Type B pancreatic cell (in vitro differentiated cells): ENCODE measurements around the gene ZDHHC11B. TPM values are rescaled to one million over a fixed set of nuclear protein-coding genes. Genes with fewer than 3 reads are reported as not detected.
"Not testable (repeated sequence)": the region's sequence is repeated elsewhere in the genome, so short reads cannot be mapped to it uniquely, and the experiment has no call there.

Source experiments
- DNase-seq: peaks from one replicate; pipeline ENCODE4 v3.0.0; 2021; ENCODE audit warnings: mixed read lengths; ENCODE audit not compliant: unreplicated experiment; ENCODE audit errors: extremely low spot score
- H3K27ac Mint-ChIP-seq: 2 replicates; pipeline ENCODE4 v1.8.0; 2021; ENCODE audit warnings: mild to moderate bottlenecking, mixed read lengths
- H3K27me3 Mint-ChIP-seq: 2 replicates; pipeline ENCODE4 v1.8.0; 2021; ENCODE audit warnings: mixed read lengths
- H3K36me3 Mint-ChIP-seq: 2 replicates; pipeline ENCODE4 v1.8.0; 2021; ENCODE audit warnings: mixed read lengths
- H3K4me1 Mint-ChIP-seq: one replicate; pipeline ENCODE4 v1.8.0; 2021; ENCODE audit warnings: mixed read lengths; ENCODE audit not compliant: unreplicated experiment
- H3K4me3 Mint-ChIP-seq: 2 replicates; pipeline ENCODE4 v1.8.0; 2021; ENCODE audit warnings: mild to moderate bottlenecking, mixed read lengths
- H3K9me3 Mint-ChIP-seq: 2 replicates; pipeline ENCODE4 v1.8.0; 2021; ENCODE audit warnings: mixed read lengths
- CTCF ChIP-seq: fragments of 200-600 bp; sonication (generic); conservative IDR thresholded peaks from 2 replicates; pipeline ENCODE4 v1.5.0; 2021; ENCODE audit warnings: antibody characterized with exemption, mild to moderate bottlenecking
- total RNA-seq: library from RNA; stranded (reverse); gene quantifications from 2 replicates; pipeline ENCODE4 v1.2.1, GENCODE V29; 2021; ENCODE audit warnings: low replicate concordance

The ZDHHC11B gene
- total RNA-seq, 1 donor from 2014 or later = 4.0 TPM

- H3K4me1 Mint-ChIP-seq = no peaks in the 10 kb centered on the region
- peak; percentile 62 for DNase-seq
- no peak overlapping the region for H3K27ac Mint-ChIP-seq
- TF ChIP-seq CTCF = no peak
- H3K4me3 Mint-ChIP-seq = no peak overlapping the region
- no peaks in the 10 kb centered on the region for H3K9me3 Mint-ChIP-seq
- no peaks in the 10 kb centered on the region for H3K36me3 Mint-ChIP-seq
- H3K27me3 Mint-ChIP-seq = no peaks in the 10 kb centered on the region
Measured at GRCh38 chr5:683551-684481, 100.7 kb downstream of the ZDHHC11B start.

- not testable (repeated sequence) for DNase-seq, H3K27me3 Mint-ChIP-seq, H3K4me3 Mint-ChIP-seq, H3K4me1 Mint-ChIP-seq, H3K9me3 Mint-ChIP-seq, H3K36me3 Mint-ChIP-seq, H3K27ac Mint-ChIP-seq
Measured at GRCh38 chr5:682651-683358, 101.7 kb downstream of the ZDHHC11B start.

DNA sequence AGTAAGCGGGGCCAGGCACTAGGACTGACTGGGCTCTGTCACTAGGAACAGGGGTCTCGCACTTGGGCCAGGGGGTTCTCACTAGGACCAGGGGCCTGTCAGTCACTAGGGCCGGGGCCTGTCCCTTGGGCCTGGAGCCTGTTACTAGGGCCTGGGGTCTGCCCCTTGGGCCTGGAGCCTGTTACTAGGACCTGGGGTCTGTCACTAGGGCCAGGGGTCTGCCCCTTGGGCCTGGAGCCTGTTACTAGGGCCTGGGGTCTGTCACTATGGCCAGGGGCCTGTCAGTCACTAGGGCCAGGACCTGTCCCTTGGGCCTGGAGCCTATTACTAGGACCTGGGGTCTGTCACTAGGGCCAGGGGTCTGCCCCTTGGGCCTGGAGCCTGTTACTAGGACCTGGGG is 102.3 kb downstream of the ZDHHC11B start:
- not testable (repeated sequence) for H3K9me3 Mint-ChIP-seq, H3K36me3 Mint-ChIP-seq, H3K27me3 Mint-ChIP-seq, H3K27ac Mint-ChIP-seq, H3K4me1 Mint-ChIP-seq, DNase-seq, H3K4me3 Mint-ChIP-seq

- H3K27me3 Mint-ChIP-seq, H3K4me3 Mint-ChIP-seq, H3K27ac Mint-ChIP-seq, H3K4me1 Mint-ChIP-seq, H3K9me3 Mint-ChIP-seq, H3K36me3 Mint-ChIP-seq: not testable (repeated sequence)
- DNase-seq = peak; percentile 64
Measured at GRCh38 chr5:681317-682191, 103.0 kb downstream of the ZDHHC11B start.

GRCh38 chr5:680836-681235 is 103.7 kb downstream of the ZDHHC11B start:
- H3K36me3 Mint-ChIP-seq, DNase-seq, H3K9me3 Mint-ChIP-seq, H3K4me3 Mint-ChIP-seq, H3K4me1 Mint-ChIP-seq, H3K27me3 Mint-ChIP-seq, H3K27ac Mint-ChIP-seq: not testable (repeated sequence)

- not testable (repeated sequence) for DNase-seq, H3K36me3 Mint-ChIP-seq, H3K27ac Mint-ChIP-seq, H3K9me3 Mint-ChIP-seq, H3K27me3 Mint-ChIP-seq, H3K4me3 Mint-ChIP-seq, H3K4me1 Mint-ChIP-seq
Measured at GRCh38 chr5:680118-680795, 104.3 kb downstream of the ZDHHC11B start.

GRCh38 chr5:679166-679895 is 105.2 kb downstream of the ZDHHC11B start:
- not testable (repeated sequence) for DNase-seq, H3K36me3 Mint-ChIP-seq, H3K27me3 Mint-ChIP-seq, H3K4me3 Mint-ChIP-seq, H3K4me1 Mint-ChIP-seq, H3K9me3 Mint-ChIP-seq, H3K27ac Mint-ChIP-seq

DNA sequence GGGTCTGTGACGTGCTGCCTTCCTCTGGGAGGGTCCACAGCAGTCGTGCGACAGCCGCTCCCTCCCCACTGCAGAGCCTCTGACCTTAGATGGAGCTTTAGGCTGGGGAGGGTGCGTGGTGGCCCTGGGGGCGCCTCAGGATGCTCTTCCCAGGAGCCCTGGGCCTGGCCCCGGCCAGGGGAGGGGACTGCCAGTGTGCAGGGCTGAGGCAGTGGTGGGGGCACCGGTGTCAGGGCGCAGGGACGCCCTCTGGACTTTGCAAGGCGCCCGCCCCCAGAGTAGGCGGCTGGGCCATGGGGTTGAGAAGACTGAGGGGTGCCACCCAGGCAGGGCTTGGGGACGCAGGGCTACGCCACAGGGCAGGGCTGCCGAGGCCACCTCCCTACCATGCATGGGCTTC is 106.0 kb downstream of the ZDHHC11B start:
- H3K27me3 Mint-ChIP-seq, H3K4me3 Mint-ChIP-seq, H3K9me3 Mint-ChIP-seq, H3K27ac Mint-ChIP-seq, H3K4me1 Mint-ChIP-seq, H3K36me3 Mint-ChIP-seq: not testable (repeated sequence)
- DNase-seq = peak; percentile 70
